ENCODE measurements around the gene PON1. TPM values are rescaled to one million over a fixed set of nuclear protein-coding genes. Genes with fewer than 3 reads are reported as not detected.

The PON1 gene
- total and polyA plus RNA-seq, 2 experiments from 2014 or later = 0.69 to 1.2 TPM

GRCh38 chr7:95334447-95334846 is 10.1 kb upstream of the PON1 start:
- ATAC-seq = no peak
- DNase-seq (ENCODE audit: low spot score) = no peak
- Histone ChIP-seq H3K27ac (ENCODE audit: low read depth) (no peak overlapping the region), H2AFZ (no peak overlapping the region), H3F3A (replicated peaks; ENCODE audit: low read depth) (no peaks in the 10 kb centered on the region), H4K20me1 (replicated peaks; ENCODE audit: insufficient read depth) (no peaks in the 10 kb centered on the region), H3K27me3 (ENCODE audit: insufficient read depth) (no peaks in the 10 kb centered on the region), H3K79me2 (replicated peaks; ENCODE audit: insufficient read depth) (no peaks in the 10 kb centered on the region), H3K4me2 (no peak overlapping the region), H3K9me2 (ENCODE audit: insufficient read depth) (no peaks in the 10 kb centered on the region), H3K4me3 (no peak overlapping the region), H3K4me1 (ENCODE audit: insufficient read depth) (0 out of 2 replicates have a peak, but pooled peaks cover 3% of the 10 kb centered on the region), H3K36me3 (ENCODE audit: insufficient read depth) (no peaks in the 10 kb centered on the region)
- TF ChIP-seq POLR2AphosphoS5 (IDR thresholded peaks at IDR 0.05; ENCODE audit: low read depth) = no peak
- no peak for TF ChIP-seq EZH2 (IDR thresholded peaks at IDR 0.05; ENCODE audit: low read depth, unreplicated experiment)
- no peak for TF ChIP-seq ETS1 (IDR thresholded peaks at IDR 0.05)
- TF ChIP-seq STAT1 (IDR thresholded peaks at IDR 0.05; ENCODE audit: unreplicated experiment) = no peak
- no peak for TF ChIP-seq EZH2phosphoT487 (IDR thresholded peaks at IDR 0.05; ENCODE audit: unreplicated experiment)
- no peak for TF ChIP-seq ZNF114 (CRISPR knock-in tag; IDR thresholded peaks at IDR 0.05)
- TF ChIP-seq JUNB (IDR thresholded peaks at IDR 0.05; ENCODE audit: unreplicated experiment) = no peak
- no peak for TF ChIP-seq CTCF (conservative IDR thresholded peaks at IDR 0.05; ENCODE audit: low read depth in 2 of 2)
- TF ChIP-seq CREB1 (CRISPR knock-in tag; IDR thresholded peaks at IDR 0.05; ENCODE audit: low read depth) = no peak
- TF ChIP-seq REST (IDR thresholded peaks at IDR 0.05; ENCODE audit: unreplicated experiment) = no peak
- no peak for TF ChIP-seq ZNF331 (CRISPR knock-in tag; IDR thresholded peaks at IDR 0.05; ENCODE audit: low read depth)
- no peak for TF ChIP-seq ZNF462 (CRISPR knock-in tag; IDR thresholded peaks at IDR 0.05)
- TF ChIP-seq NANOG (IDR thresholded peaks at IDR 0.05; ENCODE audit: borderline replicate concordance) = no peak
- Mint-ChIP-seq H3K27me3 (ENCODE audit: insufficient read depth, low read depth, poor library complexity) (no peaks in the 10 kb centered on the region), H3K27ac (no peak overlapping the region), H3K4me3 (no peak overlapping the region), H3K9me3 (no peaks in the 10 kb centered on the region), H3K4me1 (peaks cover 10% of the 10 kb centered on the region; the same call in 2 of the 3 replicates), H3K36me3 (ENCODE audit: low read depth) (no peaks in the 10 kb centered on the region)
